Lung (tissue), 12 donors: ENCODE results near the gene NR5A1. TPM values are rescaled to one million over a fixed set of nuclear protein-coding genes. Genes with fewer than 3 reads are reported as not detected.

Source experiments
- ATAC-seq: fragments of 200-7000 bp; cut with Tn5 transposase; one replicate; pipeline ENCODE4 v1.9.1; 2020; ENCODE audit warnings: moderate number of reproducible peaks; ENCODE audit not compliant: insufficient read depth, low FRiP score
- DNase-seq, 3 donors: peaks; one replicate each; pipeline ENCODE4 v3.0.0-alpha.2; 2013 to 2017
- H3K27ac ChIP-seq, 2 donors: one replicate each; pipeline ENCODE4 v1.5.1; 2013; ENCODE audit warnings: mild to moderate bottlenecking in 2 of 2, moderate library complexity in 2 of 2, control low read depth in 1 of 2, inconsistent platforms in 1 of 2, low read depth in 1 of 2, low read length in 1 of 2
- H3K27me3 ChIP-seq, 3 donors: one replicate each; pipeline ENCODE4 v1.5.1; 2013; ENCODE audit warnings: low read length in 2 of 3; ENCODE audit not compliant: control insufficient read depth in 3 of 3, insufficient read depth in 3 of 3
- H3K36me3 ChIP-seq, 4 donors: one replicate each; pipeline ENCODE4 v1.5.1; 2013; ENCODE audit warnings: low read length in 4 of 4, mild to moderate bottlenecking in 1 of 4, moderate library complexity in 1 of 4; ENCODE audit not compliant: control insufficient read depth in 4 of 4, insufficient read depth in 4 of 4
- H3K4me1 ChIP-seq, 5 donors: one replicate each; pipeline ENCODE4 v1.5.1; 2013; ENCODE audit warnings: low read length in 5 of 5, mild to moderate bottlenecking in 2 of 5, moderate library complexity in 1 of 5; ENCODE audit not compliant: control insufficient read depth in 5 of 5, insufficient read depth in 5 of 5
- H3K4me3 ChIP-seq: one replicate; pipeline ENCODE4 v1.5.1; 2013; ENCODE audit warnings: mild to moderate bottlenecking, control low read depth, moderate library complexity
- H3K9ac ChIP-seq, 2 donors: one replicate each; pipeline ENCODE4 v1.5.1; 2013; ENCODE audit warnings: low read length in 2 of 2, control low read depth in 1 of 2; ENCODE audit not compliant: insufficient read depth in 1 of 2
- H3K9me3 ChIP-seq, 4 donors: one replicate each; pipeline ENCODE4 v1.5.1; 2013; ENCODE audit warnings: low read length in 3 of 4, mild to moderate bottlenecking in 1 of 4, moderate library complexity in 1 of 4; ENCODE audit not compliant: control insufficient read depth in 4 of 4, insufficient read depth in 3 of 4
- WGBS, 2 donors: extraction: QIAGEN DNeasy Blood & Tissue Kit; methylation state at CpG; one replicate each; pipeline ENCODE4 v1.1.7; 2013; 5-methylcytosine and 5-hydroxymethylcytosine counted together
- polyA plus RNA-seq, 2 donors: library from polyadenylated mRNA; stranded (reverse); fragments of 200-250 nt; gene quantifications; one replicate each; pipeline ENCODE4 v1.2.1, GENCODE V29; 2013
- total RNA-seq, 2 donors: library from RNA; depleted of rRNA in 1 of 2; stranded (reverse); fragments of >200 nt in 1 of 2; gene quantifications; one replicate each; pipeline ENCODE4 v1.2.1, GENCODE V29; 2014 to 2021
- TF ChIP-seq, protein P1 (sequence below): IDR thresholded peaks from 2 replicates; pipeline ENCODE4 v1.5.1; 2012; ENCODE audit warnings: mild to moderate bottlenecking; ENCODE audit errors: control extremely low read depth, extremely low read depth
- donor health status: control.
- donor health status: control.
- donor health status: Bipolar disorder and iron deficiency.
- donor health status: healthy.
- donor health status: DM: yes; HTN: yes; CAD: no.

NR5A1 gene
- total and polyA plus RNA-seq, 4 donors: 0.02 to 0.37 (median 0.09) TPM; not detected in 1

- no peaks in the 10 kb centered on the region for H3K4me1 ChIP-seq
- TF ChIP-seq, protein P1, sequence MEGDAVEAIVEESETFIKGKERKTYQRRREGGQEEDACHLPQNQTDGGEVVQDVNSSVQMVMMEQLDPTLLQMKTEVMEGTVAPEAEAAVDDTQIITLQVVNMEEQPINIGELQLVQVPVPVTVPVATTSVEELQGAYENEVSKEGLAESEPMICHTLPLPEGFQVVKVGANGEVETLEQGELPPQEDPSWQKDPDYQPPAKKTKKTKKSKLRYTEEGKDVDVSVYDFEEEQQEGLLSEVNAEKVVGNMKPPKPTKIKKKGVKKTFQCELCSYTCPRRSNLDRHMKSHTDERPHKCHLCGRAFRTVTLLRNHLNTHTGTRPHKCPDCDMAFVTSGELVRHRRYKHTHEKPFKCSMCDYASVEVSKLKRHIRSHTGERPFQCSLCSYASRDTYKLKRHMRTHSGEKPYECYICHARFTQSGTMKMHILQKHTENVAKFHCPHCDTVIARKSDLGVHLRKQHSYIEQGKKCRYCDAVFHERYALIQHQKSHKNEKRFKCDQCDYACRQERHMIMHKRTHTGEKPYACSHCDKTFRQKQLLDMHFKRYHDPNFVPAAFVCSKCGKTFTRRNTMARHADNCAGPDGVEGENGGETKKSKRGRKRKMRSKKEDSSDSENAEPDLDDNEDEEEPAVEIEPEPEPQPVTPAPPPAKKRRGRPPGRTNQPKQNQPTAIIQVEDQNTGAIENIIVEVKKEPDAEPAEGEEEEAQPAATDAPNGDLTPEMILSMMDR: no peak
- no peak overlapping the region for H3K9ac ChIP-seq
- no peaks in the 10 kb centered on the region for H3K9me3 ChIP-seq
- H3K36me3 ChIP-seq: no peaks in the 10 kb centered on the region
- WGBS, 2 donors: 70 to 83% methylated on average over 3 of the region's 3 CpGs
- DNase-seq: no peak
- peaks cover 0 to 4% (median 2%) of the 10 kb centered on the region in 3 donors for H3K27me3 ChIP-seq
- ATAC-seq: no peak
- no peak overlapping the region for H3K27ac ChIP-seq
- no peak overlapping the region for H3K4me3 ChIP-seq
These were observed 41.5 kb downstream of the NR5A1 start for GRCh38 chr9:124465736-124466135.

- ATAC-seq: no peak
- peaks cover 0 to 4% (median 2%) of the 10 kb centered on the region in 3 donors for H3K27me3 ChIP-seq
These were observed 44.5 kb downstream of the NR5A1 start for GRCh38 chr9:124462739-124463138.

DNA sequence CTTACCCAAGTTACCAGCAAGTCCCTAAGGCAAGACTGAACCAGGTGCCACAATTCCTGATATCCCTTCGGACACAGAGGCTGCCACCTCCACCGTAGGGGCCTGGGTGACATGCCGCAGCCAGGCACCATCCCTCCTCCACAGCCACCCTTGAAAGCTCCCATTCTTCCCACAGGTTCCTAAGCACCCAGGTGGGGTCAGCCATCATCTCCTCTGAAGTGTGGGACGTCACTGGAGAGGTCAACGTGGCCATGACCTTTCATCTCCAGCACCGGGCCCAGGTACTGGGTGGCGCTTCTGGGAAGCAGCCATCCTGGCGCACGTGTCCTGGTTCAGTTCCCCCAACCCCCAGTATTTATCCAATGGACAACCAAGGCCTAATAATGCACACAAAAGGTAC, 48.8 kb downstream of the NR5A1 start:
- ATAC-seq (no peak), DNase-seq (no peak)
- no peak overlapping the region for H3K4me3 ChIP-seq
- WGBS, 2 donors: 88 to 91% methylated on average over 9 of the region's 9 CpGs
- TF ChIP-seq, protein P1: no peak
- H3K9me3 ChIP-seq: no peaks in the 10 kb centered on the region
- H3K4me1 ChIP-seq: peaks cover 0 to under 1% (median 0%) of the 10 kb centered on the region in 5 donors
- H3K9ac ChIP-seq: no peak overlapping the region
- H3K27ac ChIP-seq: no peak overlapping the region
- peaks cover 6 to 9% (median 7%) of the 10 kb centered on the region in 3 donors for H3K27me3 ChIP-seq
- no peaks in the 10 kb centered on the region for H3K36me3 ChIP-seq

More at GRCh38 chr9:124462739-124463138, 44.5 kb downstream of the NR5A1 start:
- TF ChIP-seq, protein P1: no peak
- DNase-seq: no peak
- no peak overlapping the region for H3K27ac ChIP-seq
- 95% methylated on average over 1 of the region's 1 CpG for WGBS, 2 donors
- H3K4me3 ChIP-seq: no peak overlapping the region
- H3K4me1 ChIP-seq: no peaks in the 10 kb centered on the region
- H3K9ac ChIP-seq: no peak overlapping the region
- H3K9me3 ChIP-seq: no peaks in the 10 kb centered on the region
- no peaks in the 10 kb centered on the region for H3K36me3 ChIP-seq

GRCh38 chr9:124457887-124458431, 49.2 kb downstream of the NR5A1 start:
- no peak overlapping the region for H3K4me3 ChIP-seq
- no peak for DNase-seq

More at GRCh38 chr9:124457887-124458431, 49.2 kb downstream of the NR5A1 start:
- Histone ChIP-seq H3K9me3 (peaks cover 0 to 1% (median 0%) of the 10 kb centered on the region in 4 donors), H3K27me3 (peaks cover 7 to 10% (median 8%) of the 10 kb centered on the region in 3 donors), H3K9ac (no peak overlapping the region), H3K36me3 (no peaks in the 10 kb centered on the region), H3K4me1 (peaks cover 0 to 4% (median 0%) of the 10 kb centered on the region in 5 donors), H3K27ac (no peak overlapping the region)
- 83 to 86% methylated on average over 8 of the region's 8 CpGs for WGBS, 2 donors
- no peak for ATAC-seq
- TF ChIP-seq, protein P1: no peak
